Embryonic facial prominence (tissue), 1 donor: Measurements from ENCODE around the gene ZNF423.
A peak's percentile ranks its signal among the peaks of the same experiment; 100 is the strongest.

Experiments used
- DNase-seq: peaks from one replicate; pipeline ENCODE4 v3.0.0-alpha.2; 2016; ENCODE audit errors: extremely low spot score

ZNF423 gene

DNA sequence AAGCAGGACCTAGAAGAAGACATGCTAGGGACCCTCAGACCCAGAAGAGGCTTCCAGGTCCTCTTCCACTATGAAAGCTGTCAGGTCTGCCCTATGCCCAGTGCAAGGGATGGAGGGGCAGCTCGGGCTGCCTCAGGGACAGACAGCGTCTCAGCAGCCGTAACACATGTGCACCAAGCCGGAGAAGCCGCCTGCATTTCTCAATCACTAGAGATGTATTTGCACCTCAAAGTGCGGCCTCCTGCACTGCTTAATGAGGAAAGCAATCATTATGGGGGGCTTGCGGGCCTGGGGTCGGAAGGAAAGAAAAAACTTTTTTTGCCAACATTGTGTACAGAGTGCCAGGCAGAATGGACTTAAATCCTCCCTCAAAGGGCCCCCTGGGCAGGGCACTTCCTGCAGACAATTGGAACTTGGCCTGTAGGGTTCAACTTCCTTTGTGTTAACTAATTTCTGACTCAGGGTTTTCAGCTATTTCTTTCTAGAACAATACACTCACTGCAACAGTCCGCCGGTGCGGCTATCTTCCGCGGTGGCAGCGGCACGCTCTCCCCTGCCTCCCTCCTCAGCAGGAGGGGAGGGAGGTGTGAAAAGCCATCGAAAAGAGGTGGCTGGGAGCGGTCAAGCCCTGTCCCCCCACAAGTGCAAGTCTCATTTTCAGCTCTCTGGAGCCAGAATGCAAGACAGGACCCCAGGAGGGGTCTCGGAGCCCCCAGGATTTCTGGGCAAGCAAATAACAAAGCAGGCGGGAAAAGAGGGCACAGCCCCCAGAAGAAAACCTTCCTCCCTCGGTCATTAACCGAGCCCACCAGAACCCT is 101.2 kb downstream of the ZNF423 start:
- no peak for DNase-seq

DNA sequence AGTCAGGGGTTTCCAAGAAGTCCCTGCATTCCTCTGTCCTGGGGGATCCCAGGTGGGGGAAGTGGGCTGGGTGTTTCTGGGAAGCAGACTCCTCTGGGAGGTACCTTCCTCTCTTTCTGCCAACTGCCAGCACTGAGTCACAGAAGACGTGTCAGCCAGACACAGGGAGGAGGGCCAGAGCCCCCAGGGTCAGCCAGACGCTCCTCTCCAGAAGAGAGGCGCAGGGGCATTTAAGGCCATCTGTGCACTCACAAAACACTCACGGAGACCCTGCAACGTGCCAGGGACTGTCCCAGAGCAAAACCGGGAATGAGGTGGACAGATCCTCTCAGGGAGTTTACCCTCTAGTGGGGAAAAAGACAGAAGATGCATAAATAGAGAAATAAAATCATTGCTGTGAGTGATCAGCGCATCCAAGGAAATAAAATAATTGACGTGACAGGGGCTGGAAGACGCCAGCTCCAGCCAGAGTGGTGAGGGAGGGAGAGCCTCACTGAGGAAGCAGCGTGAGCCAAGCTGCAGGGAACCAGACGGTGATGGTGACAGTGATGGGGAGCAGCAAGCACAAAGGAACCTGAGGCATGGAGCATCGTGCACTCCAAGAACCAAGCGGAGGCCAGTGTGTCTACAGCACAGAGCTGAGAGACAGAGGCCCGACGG is 105.4 kb downstream of the ZNF423 start:
- no peak for DNase-seq

DNA sequence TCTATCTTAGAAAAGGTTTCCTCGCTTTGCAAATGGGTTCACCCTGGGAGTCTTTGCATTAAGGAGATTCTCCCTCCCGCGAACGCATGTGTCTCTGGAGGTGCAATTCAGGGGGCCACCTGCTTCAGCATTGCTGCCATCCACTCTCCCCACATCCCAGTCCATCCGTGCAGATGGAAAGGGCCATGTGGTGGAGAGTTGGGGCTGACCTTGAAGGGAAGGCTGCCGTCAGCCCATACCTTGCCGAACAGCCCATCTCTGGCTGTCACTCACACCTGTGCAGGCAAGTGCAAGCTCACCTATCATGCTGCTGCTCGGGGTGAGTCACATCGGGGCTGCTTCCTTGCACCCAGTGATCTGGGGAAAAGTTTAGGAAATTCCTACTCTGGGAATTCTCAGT is 106.1 kb downstream of the ZNF423 start:
- no peak for DNase-seq

DNA sequence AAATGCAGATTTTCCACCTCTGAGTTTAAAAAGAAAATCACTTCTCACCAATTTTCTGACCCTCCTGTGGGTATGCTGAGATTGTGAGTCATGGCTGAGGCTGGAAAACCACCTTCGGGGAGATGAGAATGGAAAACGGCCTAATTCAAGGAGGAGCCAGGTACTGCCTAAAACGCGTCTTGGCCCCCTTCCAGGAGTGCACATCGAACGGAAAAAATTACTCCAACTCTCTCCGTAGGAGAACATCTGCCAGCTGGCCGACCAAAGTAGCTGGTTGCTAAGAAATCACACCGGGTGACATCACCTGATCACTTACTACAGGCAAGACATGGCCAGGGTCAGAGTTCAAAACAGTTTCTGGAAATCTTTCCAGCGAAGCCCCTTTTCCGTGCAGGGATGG is 107.6 kb downstream of the ZNF423 start:
- DNase-seq, result peak; percentile 77

DNA sequence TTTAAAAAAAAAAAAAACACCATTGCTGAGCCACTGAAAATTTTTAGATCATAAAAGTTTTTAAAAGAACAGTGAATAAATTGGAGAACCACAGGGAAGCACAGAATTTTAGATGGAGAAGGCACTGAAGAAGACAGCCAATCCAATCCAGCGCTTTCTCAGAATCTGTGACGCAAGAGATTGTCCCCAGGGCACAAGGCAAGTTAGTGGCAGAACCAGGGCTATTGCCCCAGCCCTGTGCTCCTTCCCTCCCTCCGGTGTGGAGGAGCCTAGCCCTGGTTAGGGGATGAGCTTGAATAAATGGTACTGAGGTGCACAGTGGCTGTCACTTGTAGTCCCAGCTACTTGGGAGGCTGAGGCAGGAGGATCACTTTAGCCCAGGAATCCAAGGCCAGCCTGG is 108.3 kb downstream of the ZNF423 start:
- DNase-seq, result no peak

DNA sequence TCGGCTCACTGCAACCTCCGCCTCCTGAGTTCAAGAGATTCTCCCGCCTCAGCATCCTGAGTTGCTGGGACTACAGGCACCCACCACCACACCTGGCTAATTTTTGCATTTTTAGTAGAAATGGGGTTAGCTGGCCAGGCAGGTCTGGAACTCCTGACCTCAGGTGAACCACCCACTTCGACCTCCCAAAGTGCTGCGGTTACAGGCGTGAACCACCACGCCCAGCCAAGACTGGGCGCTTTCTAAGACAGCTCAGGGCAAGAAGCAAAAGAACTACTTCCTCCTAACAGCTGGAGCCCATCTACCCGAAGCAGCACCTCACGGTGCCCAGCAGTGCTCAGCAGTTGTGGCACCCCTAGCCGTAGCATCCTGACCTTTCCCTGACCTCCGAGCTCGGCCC is 109.4 kb downstream of the ZNF423 start:
- DNase-seq, result no peak

DNA sequence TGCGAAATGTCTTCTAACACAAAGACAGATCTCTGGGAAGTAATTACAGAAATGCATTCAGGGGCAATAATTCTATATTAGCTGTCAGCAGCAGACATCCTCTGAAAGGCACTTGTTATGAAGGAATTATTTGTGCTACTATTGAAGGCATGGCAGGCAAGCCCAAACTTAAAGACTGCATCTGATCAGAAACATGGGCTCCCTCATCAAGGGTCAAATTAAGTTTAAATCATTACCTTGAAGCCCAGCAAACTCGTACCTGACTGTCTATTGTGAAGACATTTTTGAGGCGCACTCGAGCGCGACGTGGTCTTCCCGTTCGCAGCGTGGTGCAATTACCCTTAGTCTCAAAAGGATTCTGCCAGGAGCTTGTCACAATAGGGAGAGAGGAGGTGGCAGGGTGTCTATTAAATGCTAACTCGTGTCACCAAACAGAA is 110.6 kb downstream of the ZNF423 start:
- no peak for DNase-seq

DNA sequence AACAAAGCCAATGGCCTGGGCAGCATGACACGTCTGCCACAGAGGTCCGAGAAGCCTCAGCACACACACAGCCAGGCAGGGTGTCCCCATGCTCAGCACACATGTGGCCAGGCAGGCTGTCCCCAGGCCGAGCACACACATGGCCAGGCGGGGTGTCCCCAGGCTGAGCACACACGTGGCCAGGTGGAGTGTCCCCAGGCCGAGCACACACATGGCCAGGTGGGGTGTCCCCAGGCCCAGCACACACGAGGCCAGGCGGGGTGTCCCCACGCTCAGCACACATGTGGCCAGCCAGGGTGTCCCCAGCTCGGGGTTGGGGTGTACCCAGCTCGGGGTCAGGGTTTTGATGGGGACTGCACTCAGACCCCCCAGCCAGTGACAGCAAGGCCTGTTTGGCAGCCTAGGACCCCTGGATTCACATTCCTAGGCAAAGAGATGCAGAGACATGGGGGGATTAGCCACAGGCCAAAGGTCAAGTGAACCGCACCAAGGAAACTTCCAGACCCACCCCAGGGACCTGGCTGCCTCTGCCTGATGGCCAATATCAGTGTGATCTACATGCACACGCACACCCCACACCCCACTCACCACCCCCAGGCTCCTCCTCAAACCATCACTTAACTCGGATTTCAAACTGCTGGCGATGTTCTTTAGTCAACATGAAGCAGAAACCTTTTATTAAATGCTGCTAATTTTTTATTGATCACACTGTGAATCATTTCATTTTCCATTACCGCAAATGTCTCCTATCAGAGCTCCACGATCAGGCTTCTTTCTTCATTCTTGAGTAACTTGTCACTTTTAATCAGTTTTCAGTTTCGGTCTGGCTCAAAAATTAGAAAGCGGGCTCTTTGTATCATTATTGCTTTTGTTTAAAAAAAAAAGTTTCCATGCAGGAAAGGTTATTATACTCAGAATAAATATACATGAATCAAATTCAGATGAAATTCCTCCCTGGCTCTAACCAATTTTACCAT is 111.4 kb downstream of the ZNF423 start:
- no peak for DNase-seq

DNA sequence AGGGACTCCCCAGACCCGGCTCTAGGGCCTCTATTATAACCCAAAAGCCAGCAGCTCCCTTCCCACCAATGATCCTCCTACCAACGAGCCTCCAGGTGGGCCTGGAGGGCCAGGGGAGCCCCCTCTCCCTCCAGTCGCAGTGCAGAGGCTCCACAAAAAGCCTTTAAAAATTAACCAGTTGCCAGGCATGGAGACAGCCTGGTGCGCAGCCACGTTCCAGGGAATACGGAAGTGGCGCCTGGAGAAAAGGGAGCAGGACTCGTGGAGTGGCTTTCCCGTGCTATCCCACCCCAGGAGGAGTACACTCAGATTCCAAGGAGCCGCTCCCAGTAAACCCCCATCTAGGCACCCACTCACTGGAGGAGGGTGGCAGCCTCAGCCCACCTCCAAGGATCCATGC is 112.3 kb downstream of the ZNF423 start:
- no peak for DNase-seq

DNA sequence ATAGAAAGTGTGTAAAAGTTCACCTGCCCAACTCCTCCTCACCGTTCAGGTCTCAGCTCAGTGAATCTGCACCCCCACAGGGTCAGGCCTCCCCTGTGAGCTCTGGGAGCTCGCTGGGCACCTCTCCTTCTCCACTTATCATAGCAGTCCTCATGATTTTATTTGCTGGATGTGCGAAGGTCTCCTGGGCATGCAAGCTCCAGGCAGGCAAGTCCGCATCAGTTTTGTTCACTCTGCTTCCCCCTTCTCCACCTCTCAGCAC is 112.8 kb downstream of the ZNF423 start:
- DNase-seq, result no peak

DNA sequence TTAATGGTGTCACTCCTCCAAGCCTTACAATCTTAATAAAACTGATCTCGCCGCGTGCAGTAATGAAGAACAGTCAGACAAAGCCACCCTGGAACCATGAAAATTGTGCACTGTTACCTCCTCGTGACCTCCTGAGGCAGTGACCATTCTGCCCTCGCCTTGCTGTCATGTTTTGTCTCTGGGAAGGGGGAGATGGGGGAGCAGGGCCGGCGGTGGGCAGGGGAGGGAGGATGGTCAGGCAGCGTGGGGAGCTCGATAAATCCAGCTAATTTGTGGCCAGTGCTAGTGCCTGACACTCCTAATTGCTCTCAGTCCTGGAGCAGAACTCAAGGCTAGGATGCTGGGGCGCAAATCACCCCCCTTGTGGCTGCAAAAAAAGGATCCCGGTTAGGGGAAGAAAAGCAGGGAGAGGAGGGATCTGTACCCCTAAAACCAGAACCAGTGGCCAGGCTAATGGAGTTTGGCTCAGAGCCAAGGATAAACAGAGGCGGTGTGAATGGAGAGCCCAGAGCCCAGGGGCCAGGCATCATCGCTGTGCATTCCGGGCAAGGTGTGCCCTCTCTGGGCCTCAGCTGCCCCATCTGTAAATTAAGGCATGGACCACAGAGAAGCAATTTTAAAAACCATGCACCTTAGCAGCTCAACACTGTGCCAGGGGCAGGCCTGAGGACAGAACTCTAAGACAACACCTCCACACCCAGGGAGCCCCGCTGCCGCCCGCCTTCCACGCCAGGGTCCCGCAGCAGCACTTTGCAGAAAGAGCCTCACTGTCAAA is 113.3 kb downstream of the ZNF423 start:
- no peak for DNase-seq

DNA sequence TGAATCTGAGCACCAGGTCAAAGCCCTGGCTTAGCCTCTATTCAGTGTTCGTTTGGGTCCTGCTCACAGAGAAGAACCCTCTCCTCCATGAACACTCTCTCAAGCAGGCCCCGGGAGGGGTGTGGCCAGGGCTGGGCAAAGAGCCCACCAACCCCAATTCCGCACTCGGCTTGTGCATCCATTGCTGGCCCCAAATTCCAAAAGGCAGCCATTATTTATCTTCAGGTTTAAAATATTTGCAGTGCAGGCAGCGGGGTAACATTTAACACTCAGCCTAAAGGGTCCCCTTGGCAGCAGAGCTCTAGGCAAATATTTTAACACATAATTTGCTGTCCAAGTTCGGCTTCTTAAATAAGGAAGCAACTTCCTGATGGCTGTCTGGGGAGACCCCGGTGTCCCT is 115.7 kb downstream of the ZNF423 start:
- DNase-seq, result no peak

DNA sequence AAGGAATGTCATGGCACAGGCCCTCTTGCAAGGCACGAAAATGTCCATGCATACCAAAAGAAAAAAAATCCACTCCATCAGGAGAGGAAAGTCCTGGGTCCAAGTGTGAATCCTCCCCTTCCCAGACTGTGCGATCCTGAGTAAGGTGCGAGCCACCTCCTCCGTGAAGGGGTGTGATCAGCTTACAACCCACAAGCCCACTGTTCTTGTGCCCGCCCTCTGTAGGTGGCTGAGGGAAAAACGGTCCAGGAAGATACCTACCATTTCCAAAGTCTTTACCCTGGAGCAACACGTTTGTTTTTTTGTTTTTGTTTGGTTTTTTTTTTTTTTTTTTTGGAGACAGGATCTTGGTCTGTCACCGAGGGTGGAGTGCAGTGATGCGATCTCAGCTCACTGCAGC is 116.5 kb downstream of the ZNF423 start:
- DNase-seq, result no peak

DNA sequence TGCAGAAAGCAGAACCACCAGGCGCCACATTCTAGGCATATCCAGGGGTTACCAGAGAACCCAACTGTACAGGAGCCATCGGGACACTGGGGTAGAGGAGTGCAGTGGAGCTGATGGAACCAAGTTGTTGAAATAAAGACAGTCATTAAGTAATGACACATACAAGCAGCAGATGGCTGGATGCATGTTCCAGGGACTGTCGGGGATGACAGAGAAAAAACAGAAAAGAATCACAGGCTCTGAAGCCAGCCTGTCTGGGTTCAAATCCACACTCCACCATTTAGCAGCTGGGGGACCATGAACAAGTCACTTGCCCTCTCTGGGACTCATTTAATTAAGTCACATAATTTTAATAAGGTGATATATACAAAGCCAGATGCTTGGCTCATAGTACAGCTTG is 117.1 kb downstream of the ZNF423 start:
- DNase-seq, result no peak

DNA sequence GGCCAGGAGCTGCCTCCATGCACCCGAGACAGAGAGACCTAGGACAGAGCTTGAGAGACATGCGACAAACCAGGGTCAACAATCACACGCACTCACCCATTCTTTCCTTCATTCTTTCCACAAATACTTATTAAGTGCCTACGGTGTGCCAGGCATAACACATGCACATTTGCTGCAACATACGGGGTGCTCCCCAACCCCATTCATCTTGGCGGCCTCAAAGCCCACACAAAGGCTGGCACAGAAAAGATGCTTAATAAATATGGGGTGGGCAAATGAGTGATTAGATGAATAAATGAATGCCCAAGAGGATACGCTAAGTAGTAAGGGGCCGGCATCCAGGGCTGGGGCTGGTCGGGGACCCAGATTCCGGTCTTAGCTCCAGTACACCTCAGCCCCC is 117.9 kb downstream of the ZNF423 start:
- DNase-seq, result no peak

DNA sequence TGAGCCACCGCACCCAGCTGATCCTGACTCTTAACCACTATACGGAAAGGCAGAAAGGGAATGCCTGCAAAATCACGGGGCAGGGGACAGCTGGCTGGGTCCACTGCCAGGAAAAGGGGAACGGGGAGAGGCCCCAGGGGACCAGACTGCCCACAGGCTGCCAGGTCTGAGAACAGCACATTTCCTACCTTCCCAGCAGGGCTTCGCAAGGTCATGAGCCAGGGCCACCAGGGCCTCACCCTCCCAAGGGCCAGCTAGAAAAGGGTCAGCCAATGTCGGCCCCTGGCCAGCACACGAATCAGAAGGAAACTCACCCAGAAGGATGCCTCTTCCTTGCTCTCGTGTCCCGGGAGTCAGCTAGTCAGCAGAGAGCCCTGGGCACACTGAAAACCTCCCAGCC is 118.4 kb downstream of the ZNF423 start:
- no peak for DNase-seq

DNA sequence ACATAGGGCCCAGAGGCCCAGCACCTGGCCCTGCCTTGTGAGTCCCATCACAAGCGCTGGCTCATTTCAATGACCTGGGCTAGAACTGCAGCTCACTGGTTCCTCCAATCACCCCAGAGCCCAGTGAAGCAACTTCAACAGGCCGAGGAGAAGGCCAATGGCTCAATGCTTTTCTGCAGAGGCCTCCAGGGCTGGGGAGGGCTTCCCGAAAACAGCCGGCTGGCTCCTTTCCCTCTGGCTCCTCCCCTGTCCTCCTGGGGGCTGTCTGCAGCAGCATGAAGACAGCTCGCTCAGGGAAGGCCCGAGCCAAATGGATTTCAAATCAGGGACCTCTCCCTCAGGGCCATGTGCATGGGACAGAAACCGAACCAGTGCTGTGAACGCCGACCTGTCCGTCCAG is 121.6 kb downstream of the ZNF423 start:
- no peak for DNase-seq

DNA sequence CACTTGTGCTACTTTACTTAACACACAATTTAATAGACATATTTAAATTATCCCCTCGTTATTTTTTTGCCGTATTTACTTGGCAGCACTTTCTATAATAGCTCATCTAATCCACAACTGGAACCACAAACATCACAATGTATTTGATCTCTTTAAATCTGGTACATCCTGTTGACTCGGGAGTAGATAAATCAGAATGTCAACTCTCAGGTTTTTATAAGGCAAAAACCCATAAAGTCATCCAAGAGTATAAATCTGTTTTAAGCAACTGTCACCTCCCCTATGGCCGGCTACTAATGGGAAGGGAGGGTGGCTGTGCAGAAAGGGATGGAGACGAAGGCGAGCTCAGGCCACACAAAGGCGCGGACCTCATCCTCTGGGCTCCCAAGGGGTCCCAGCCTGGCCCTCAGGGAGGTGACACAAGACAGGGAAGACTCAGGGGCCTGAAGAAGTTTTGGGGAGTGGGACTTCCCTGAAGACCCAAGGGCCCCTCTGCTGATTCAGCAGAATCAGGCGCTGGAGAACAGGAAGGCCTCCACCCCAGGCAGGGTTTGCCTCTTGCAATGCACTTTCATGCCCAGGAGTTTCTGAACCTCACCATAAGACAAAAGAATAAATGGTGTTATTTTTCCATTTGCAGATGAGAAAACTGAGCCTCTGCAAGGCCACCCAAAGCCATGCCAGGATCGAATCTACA is 122.5 kb downstream of the ZNF423 start:
- no peak for DNase-seq

DNA sequence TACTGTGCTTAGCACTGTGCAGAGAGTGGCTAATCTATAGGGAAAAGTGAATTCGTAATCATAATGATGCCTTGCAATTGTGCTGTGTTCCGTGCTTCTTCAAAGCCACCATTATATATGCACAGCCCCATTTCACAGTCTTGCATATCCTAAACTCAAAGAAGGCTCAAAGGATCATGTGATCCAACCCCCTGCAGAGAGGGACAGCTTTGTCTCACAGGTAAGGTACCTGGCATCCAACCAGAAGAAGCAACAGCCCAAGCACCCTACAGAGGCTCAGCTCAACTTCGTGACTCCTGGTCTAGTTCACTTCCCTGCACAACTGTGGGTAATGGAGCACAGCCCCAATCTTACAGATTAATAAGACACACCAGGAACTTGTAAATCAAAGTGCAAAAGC is 124.0 kb downstream of the ZNF423 start:
- DNase-seq, result no peak

DNA sequence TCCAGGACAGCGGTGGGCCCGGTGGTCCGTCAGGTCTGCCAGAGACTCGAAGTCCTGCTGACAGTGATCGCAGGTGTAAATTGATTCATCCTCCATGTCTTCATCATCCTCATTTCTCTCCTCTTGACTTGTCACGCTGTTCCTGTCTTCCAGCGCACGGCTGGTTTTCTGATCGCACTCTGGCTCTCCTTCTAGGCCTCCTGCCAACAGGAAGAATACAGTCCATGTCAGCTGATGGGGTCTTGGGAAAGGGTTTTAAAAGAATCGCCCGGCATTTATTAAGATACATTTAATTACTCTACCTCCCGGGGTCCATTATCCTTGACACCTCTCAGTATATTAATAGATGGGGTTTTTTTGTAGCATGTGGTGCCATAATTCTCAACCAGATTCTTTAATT is 125.1 kb downstream of the ZNF423 start:
- no peak for DNase-seq

DNA sequence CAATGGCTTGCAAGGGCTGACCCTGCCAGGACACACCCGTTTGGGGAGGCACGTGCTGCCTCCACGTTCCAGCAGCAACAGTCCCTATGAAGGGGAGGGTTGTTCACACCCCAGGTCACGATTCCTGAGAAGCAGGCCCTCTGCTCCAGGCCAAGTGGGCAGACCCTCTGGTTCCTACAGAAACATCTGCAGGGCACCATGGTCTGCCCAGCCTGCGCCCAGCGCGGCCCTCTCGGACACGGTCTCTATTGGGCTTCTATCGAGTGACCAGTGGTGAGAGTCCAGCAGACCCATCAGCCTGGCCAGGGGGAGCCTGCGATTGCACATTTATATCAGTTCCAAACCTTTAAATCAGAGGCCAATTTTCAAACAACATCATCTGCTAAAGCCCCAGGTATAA is 128.3 kb downstream of the ZNF423 start:
- no peak for DNase-seq
